ENCODE data around the gene RAB3GAP2. TPM values are rescaled to one million over a fixed set of nuclear protein-coding genes. Genes with fewer than 3 reads are reported as not detected.

Gene RAB3GAP2
- total and polyA plus RNA-seq, 10 of the 15 experiments (the other 5 are each of a cell fraction or from before 2014, with no cell fraction given): 11.9 to 51.1 (median 24.4) TPM

- FAIRE-seq (no peak), ATAC-seq (no peak), DNase-seq (ENCODE audit: low read depth, low spot score) (no peak)
- H3K79me2 ChIP-seq (ENCODE audit: control insufficient read depth, insufficient read depth, low read length): peaks cover 29% of the 10 kb centered on the region
- no peak overlapping the region for H3K4me2 ChIP-seq (ENCODE audit: control insufficient read depth, insufficient read depth)
- RAD21 ChIA-PET (ENCODE audit: unreplicated experiment): interaction anchor here (5.0 to 18.1 kb wide), 2 partner anchors 9 to 41 kb away, joined by 31 to 189 read pairs; partner anchors contain the start of gene RAB3GAP2
- peaks cover 2 to 17% of the 10 kb centered on the region in 2 experiments for H3K36me3 ChIP-seq (ENCODE audit: control insufficient read depth in 2 of 2, insufficient read depth in 2 of 2, low read length in 1 of 2)
- H2AFZ ChIP-seq (ENCODE audit: control insufficient read depth, low read depth, low read length): no peak overlapping the region
- in situ Hi-C loops (cut with MboI) (loop anchor here (25.0 kb wide), 1 partner anchor 1042 kb away; no protein-coding TSS in a partner anchor), intact Hi-C loops (cut with micrococcal nuclease; ENCODE audit: unreplicated experiment) (no loop called here)
- no TSS peak for BruUV-seq (replicated peaks)
- no peak overlapping the region for H3K9ac ChIP-seq (ENCODE audit: control insufficient read depth, insufficient read depth, low read length)
- no peaks in the 10 kb centered on the region for H3K27me3 ChIP-seq (replicated peaks in 1 of 2; ENCODE audit: control insufficient read depth in 2 of 2, insufficient read depth in 2 of 2, low read length in 1 of 2)
- no peaks in the 10 kb centered on the region for H4K20me1 ChIP-seq (ENCODE audit: control insufficient read depth, insufficient read depth)
- POLR2A ChIA-PET: interaction anchor here (1.5 to 3.6 kb wide), 2 partner anchors 10 to 41 kb away, joined by 3 to 18 read pairs; no protein-coding TSS in a partner anchor
- no peaks in the 10 kb centered on the region for H3K4me1 ChIP-seq (ENCODE audit: control insufficient read depth, insufficient read depth, low read length)
- no peak overlapping the region for H3K4me3 ChIP-seq
- 98% methylated on average over 2 of the region's 2 CpGs for WGBS (ENCODE audit: insufficient coverage, insufficient replicate concordance, low lambda C conversion rate, missing lambda C conversion rate)
- no peaks in the 10 kb centered on the region for H3K9me3 ChIP-seq (replicated peaks; ENCODE audit: control insufficient read depth, insufficient read depth, low read length)
- CTCF ChIA-PET: interaction anchor here (1.1 to 3.6 kb wide), 8 partner anchors 9 to 68 kb away, joined by 3 to 35 read pairs (median 4); no protein-coding TSS in a partner anchor
- SMC1A ChIA-PET (ENCODE audit: uncharacterized antibody, unreplicated experiment): interaction anchor here (1.4 to 5.8 kb wide), 4 partner anchors 9 to 40 kb away, joined by 6 to 57 read pairs (median 8); no protein-coding TSS in a partner anchor
- no peak overlapping the region for H3K27ac ChIP-seq (ENCODE audit: control insufficient read depth, insufficient read depth)
- TF ChIP-seq NFYA (IDR thresholded peaks at IDR 0.05; ENCODE audit: borderline replicate concordance, low read depth, low read length): no peak
- no peak for TF ChIP-seq E4F1 (IDR thresholded peaks at IDR 0.05; ENCODE audit: borderline replicate concordance, partially characterized antibody)
- no peak for TF ChIP-seq EZH2 (IDR thresholded peaks at IDR 0.05; ENCODE audit: borderline replicate concordance, control insufficient read depth, low read depth, low read length)
- no peak for TF ChIP-seq ZNF622 (IDR thresholded peaks at IDR 0.05)
- TF ChIP-seq RAD21 (IDR thresholded peaks at IDR 0.05; ENCODE audit: insufficient read depth, low read depth, low read length): no peak
- no peak for TF ChIP-seq SREBF2 (IDR thresholded peaks at IDR 0.05; ENCODE audit: low read length)
- no peak for TF ChIP-seq ESRRA (IDR thresholded peaks at IDR 0.05; ENCODE audit: low read length)
- TF ChIP-seq CBX5 (IDR thresholded peaks at IDR 0.05; ENCODE audit: low read depth): no peak
- TF ChIP-seq SMC3 (IDR thresholded peaks at IDR 0.05; ENCODE audit: borderline replicate concordance, low read length): no peak
- TF ChIP-seq ATF3 (IDR thresholded peaks at IDR 0.05; ENCODE audit: borderline replicate concordance, extremely low read depth, low read depth, low read length): no peak
- no peak for TF ChIP-seq KDM1A (IDR thresholded peaks at IDR 0.05; ENCODE audit: borderline replicate concordance)
- no peak for TF ChIP-seq POLR2AphosphoS2 (IDR thresholded peaks at IDR 0.05; ENCODE audit: low read depth, low read length)
- TF ChIP-seq EED (IDR thresholded peaks at IDR 0.05; ENCODE audit: low read depth): no peak
- no peak for TF ChIP-seq E2F8 (IDR thresholded peaks at IDR 0.05; ENCODE audit: low read depth, partially characterized antibody)
- TF ChIP-seq RFX5 (IDR thresholded peaks at IDR 0.05; ENCODE audit: low read depth, low read length): no peak
- no peak for TF ChIP-seq CHD2 (IDR thresholded peaks at IDR 0.05; ENCODE audit: borderline replicate concordance, low read depth, low read length)
- TF ChIP-seq TCF7 (IDR thresholded peaks at IDR 0.05; ENCODE audit: borderline replicate concordance): no peak
- TF ChIP-seq LARP7 (IDR thresholded peaks at IDR 0.05): no peak
- TF ChIP-seq RAD51 (IDR thresholded peaks at IDR 0.05): no peak
These were observed 42.5 kb downstream of the RAB3GAP2 start for GRCh38 chr1:220229771-220230170.
